ENCODE measurements around the gene RASGEF1B. TPM values are rescaled to one million over a fixed set of nuclear protein-coding genes. Genes with fewer than 3 reads are reported as not detected.

RASGEF1B gene
- total and polyA plus RNA-seq, 2 donors (not counting 3 experiments of a cell fraction or from before 2014, with no cell fraction given), result not detected

- intact Hi-C loops (cut with micrococcal nuclease) (no loop called here), dilution Hi-C loops (cut with MboI; ENCODE audit: extremely low pct_ligation_motif_present, low sequenced_read_pairs) (no loop called here)
- Histone ChIP-seq H3K4me1 (ENCODE audit: control insufficient read depth, extremely low read depth, insufficient read depth, low read length) (no peaks in the 10 kb centered on the region), H3K9me3 (replicated peaks; ENCODE audit: control insufficient read depth, insufficient read depth, low read length) (no peaks in the 10 kb centered on the region), H3K36me3 (ENCODE audit: control insufficient read depth in 2 of 2, extremely low read depth in 1 of 2, insufficient read depth in 2 of 2, low read length in 2 of 2) (no peaks in the 10 kb centered on the region), H3K27me3 (ENCODE audit: control insufficient read depth in 2 of 2, insufficient read depth in 2 of 2, low read length in 2 of 2) (no peaks in the 10 kb centered on the region), H3K9ac (replicated peaks; ENCODE audit: extremely low read depth, insufficient read depth, low read length) (no peak overlapping the region), H3K9me1 (replicated peaks; ENCODE audit: control insufficient read depth, extremely low read depth, insufficient read depth, low read length) (no peaks in the 10 kb centered on the region), H3K27ac (ENCODE audit: insufficient read depth, low read depth, low read length) (no peak overlapping the region), H3K79me2 (ENCODE audit: control insufficient read depth, insufficient read depth, low read length) (no peaks in the 10 kb centered on the region), H3K4me2 (ENCODE audit: insufficient read depth, low read length) (no peak overlapping the region), H2AFZ (ENCODE audit: low read depth, low read length) (no peak overlapping the region), H3K4me3 (replicated peaks in 1 of 3; ENCODE audit: insufficient read depth in 1 of 3, low read depth in 1 of 3, low read length in 3 of 3) (no peak overlapping the region), H4K20me1 (replicated peaks; ENCODE audit: control insufficient read depth, extremely low read depth, insufficient read depth, low read length) (no peaks in the 10 kb centered on the region)
- peak; percentile 9 for DNase-seq (ENCODE audit: low read depth, low spot score)
- CTCF ChIA-PET, result no interaction called here
- no TSS peak for BruUV-seq (replicated peaks)
- POLR2A ChIA-PET, result no interaction called here
- TF ChIP-seq FOS (IDR thresholded peaks at IDR 0.05; ENCODE audit: borderline replicate concordance, insufficient read depth, low read length) (no peak), POLR2A (IDR thresholded peaks at IDR 0.05; ENCODE audit: low read depth, low read length) (no peak), EZH2 (IDR thresholded peaks at IDR 0.05; ENCODE audit: borderline replicate concordance, low read depth, low read length, severe bottlenecking) (no peak), POLR2AphosphoS5 (IDR thresholded peaks at IDR 0.05; ENCODE audit: insufficient read depth, low read depth, low read length) (no peak), MYC (IDR thresholded peaks at IDR 0.05; ENCODE audit: low read depth, low read length) (no peak), MAX (IDR thresholded peaks at IDR 0.05; ENCODE audit: insufficient read depth, insufficient read length) (no peak), CTCF (IDR thresholded peaks at IDR 0.05; ENCODE audit: extremely low read depth in 1 of 2, insufficient read depth in 1 of 2, low read depth in 1 of 2, low read length in 2 of 2) (no peak), GATA2 (IDR thresholded peaks at IDR 0.05; ENCODE audit: insufficient read depth, insufficient read length, low read depth, low read length) (no peak), JUN (IDR thresholded peaks at IDR 0.05; ENCODE audit: borderline replicate concordance, insufficient read depth, insufficient read length, low read depth) (no peak)
- peak; percentile 26 for FAIRE-seq
These were observed 33.4 kb upstream of the RASGEF1B start for GRCh38 chr4:81505004-81505598.

Measured in endothelial cell of umbilical vein (primary cell).